ENCODE measurements around the gene GGT6. TPM values are rescaled to one million over a fixed set of nuclear protein-coding genes. Genes with fewer than 3 reads are reported as not detected.

The GGT6 gene
- polyA plus RNA-seq, 1 donor (not counting 4 experiments of a cell fraction or from before 2014, with no cell fraction given): 0.93 TPM

DNA sequence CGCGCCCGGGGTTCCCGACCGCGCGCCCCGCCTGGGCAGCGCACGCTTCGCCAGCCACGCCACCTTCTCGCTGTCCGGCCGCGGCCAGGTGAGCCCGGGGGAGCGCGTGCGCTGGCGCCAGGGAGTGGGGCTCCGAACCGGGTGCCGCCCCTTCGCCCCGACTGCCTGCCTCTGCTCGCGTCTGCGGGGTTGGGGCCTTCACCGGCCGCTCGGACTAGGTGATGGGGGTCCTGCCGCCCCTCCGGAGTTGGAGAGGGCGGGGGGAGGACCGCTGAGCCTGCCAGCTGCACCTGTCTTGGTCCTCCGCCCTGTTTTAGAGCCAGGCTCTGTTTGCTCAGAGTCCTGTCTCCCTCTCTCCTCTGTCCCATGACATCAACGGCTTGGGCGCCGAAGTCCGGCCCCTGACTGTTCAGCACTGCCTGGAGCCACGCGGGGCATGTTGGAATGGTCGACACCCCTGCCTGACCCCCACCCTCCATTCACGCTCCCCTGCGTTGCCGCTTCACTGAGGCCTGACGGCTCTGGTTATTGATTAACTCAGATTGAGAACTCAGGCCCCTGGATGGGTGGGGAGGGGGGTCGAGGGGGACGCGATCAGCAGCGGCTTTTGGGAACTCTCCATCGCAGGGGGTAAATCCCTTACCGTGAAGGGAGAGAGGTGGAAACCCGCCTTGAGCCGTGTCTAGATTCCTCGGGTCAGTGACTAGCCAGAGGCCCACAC, 24.7 kb upstream of the GGT6 start:
- DNase-seq (ENCODE audit: low read depth, low spot score): no peak
- Histone ChIP-seq H4K20me1 (ENCODE audit: control insufficient read depth, extremely low read depth, insufficient read depth, low read length) (no peaks in the 10 kb centered on the region), H3K36me3 (ENCODE audit: control insufficient read depth in 2 of 2, extremely low read depth in 1 of 2, insufficient read depth in 2 of 2, low read length in 2 of 2) (no peaks in the 10 kb centered on the region), H3K27me3 (ENCODE audit: control insufficient read depth, extremely low read depth, insufficient read depth, low read length) (peaks cover 73% of the 10 kb centered on the region), H3K9ac (ENCODE audit: control insufficient read depth, extremely low read depth, insufficient read depth, low read length) (no peak overlapping the region), H3K9me1 (ENCODE audit: control insufficient read depth, extremely low read depth, insufficient read depth, low read length) (no peaks in the 10 kb centered on the region), H3K4me1 (ENCODE audit: control insufficient read depth, extremely low read depth, insufficient read depth, low read length) (peaks cover 4% of the 10 kb centered on the region), H3K27ac (ENCODE audit: control insufficient read depth, insufficient read depth, low read length) (no peak overlapping the region), H3K4me2 (ENCODE audit: control insufficient read depth, extremely low read depth, insufficient read depth, low read depth, low read length) (no peak overlapping the region), H3K4me3 (ENCODE audit: control insufficient read depth in 2 of 3, extremely low read depth in 1 of 3, insufficient read depth in 2 of 3, low read depth in 1 of 3, low read length in 3 of 3) (no peak overlapping the region), H3K79me2 (ENCODE audit: control insufficient read depth, insufficient read depth, low read length) (no peaks in the 10 kb centered on the region), H2AFZ (ENCODE audit: control insufficient read depth, low read length) (no peak overlapping the region), H3K9me3 (ENCODE audit: control insufficient read depth, low read depth, low read length) (no peaks in the 10 kb centered on the region)
- TF ChIP-seq, protein P1, sequence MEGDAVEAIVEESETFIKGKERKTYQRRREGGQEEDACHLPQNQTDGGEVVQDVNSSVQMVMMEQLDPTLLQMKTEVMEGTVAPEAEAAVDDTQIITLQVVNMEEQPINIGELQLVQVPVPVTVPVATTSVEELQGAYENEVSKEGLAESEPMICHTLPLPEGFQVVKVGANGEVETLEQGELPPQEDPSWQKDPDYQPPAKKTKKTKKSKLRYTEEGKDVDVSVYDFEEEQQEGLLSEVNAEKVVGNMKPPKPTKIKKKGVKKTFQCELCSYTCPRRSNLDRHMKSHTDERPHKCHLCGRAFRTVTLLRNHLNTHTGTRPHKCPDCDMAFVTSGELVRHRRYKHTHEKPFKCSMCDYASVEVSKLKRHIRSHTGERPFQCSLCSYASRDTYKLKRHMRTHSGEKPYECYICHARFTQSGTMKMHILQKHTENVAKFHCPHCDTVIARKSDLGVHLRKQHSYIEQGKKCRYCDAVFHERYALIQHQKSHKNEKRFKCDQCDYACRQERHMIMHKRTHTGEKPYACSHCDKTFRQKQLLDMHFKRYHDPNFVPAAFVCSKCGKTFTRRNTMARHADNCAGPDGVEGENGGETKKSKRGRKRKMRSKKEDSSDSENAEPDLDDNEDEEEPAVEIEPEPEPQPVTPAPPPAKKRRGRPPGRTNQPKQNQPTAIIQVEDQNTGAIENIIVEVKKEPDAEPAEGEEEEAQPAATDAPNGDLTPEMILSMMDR (optimal IDR thresholded peaks at IDR 0.05 in 1 of 3, IDR thresholded peaks at IDR 0.05 in 1 of 3, conservative IDR thresholded peaks at IDR 0.05 in 1 of 3; ENCODE audit: extremely low read depth in 1 of 3, insufficient read depth in 2 of 3, low read length in 3 of 3): no peak
- no peak for TF ChIP-seq EZH2 (IDR thresholded peaks at IDR 0.05; ENCODE audit: low read length)
- FAIRE-seq: no peak
- dilution Hi-C loops (cut with MboI; ENCODE audit: extremely low pct_ligation_motif_present, low sequenced_read_pairs): no loop called here

DNA sequence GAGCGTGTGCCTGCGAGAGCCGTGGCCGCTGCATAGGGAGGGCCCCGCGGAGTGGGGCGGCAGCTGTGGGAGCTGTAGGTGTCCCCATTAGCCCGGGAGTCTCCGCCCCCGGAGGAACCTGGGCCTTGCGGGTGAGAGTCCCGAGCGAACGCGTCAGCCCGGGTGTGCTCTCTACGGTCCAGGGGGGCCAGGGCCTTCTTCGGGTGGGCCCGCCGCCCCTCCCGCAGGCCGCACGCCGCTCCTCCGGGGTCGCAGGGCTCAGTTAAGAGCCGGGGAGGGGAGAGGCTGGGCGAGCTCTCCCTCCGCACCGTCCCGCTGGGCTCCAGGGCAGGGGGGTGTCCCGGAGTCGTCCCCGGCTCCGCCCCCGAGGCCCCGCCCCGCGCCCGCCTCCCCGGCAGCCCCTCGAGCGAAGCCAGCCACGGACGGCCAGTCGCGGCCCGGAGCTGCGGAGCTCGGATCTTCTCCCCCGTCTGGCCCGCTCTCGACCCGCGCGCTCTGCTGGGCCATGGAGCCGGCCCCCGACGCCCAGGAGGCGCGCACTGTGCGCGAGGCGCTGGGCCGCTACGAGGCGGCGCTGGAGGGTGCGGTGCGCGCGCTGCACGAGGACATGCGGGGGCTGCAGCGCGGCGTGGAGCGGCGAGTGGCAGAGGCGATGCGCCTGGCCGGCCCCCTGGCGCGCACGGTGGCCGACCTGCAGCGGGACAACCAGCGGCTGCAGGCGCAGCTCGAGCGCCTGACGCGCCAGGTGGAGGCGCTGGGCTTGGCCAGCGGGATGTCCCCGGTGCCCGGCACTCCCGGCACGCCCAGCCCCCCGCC, 23.9 kb upstream of the GGT6 start, which contains the start of gene SMTNL2:
TSS of gene SMTNL2 (plus strand) at position 429 of the 816 bp plus-strand sequence. CDS start at position 506, 77 bp downstream.
- TF ChIP-seq EZH2 (IDR thresholded peaks at IDR 0.05; ENCODE audit: low read length): peak; percentile 49
- TF ChIP-seq, protein P1 (optimal IDR thresholded peaks at IDR 0.05 in 1 of 3, IDR thresholded peaks at IDR 0.05 in 1 of 3, conservative IDR thresholded peaks at IDR 0.05 in 1 of 3; ENCODE audit: extremely low read depth in 1 of 3, insufficient read depth in 2 of 3, low read length in 3 of 3): no peak
- Histone ChIP-seq H3K27ac (ENCODE audit: control insufficient read depth, insufficient read depth, low read length) (no peak within 1 kb of the TSS), H3K4me2 (ENCODE audit: control insufficient read depth, extremely low read depth, insufficient read depth, low read depth, low read length) (no peak within 1 kb of the TSS), H3K9me1 (ENCODE audit: control insufficient read depth, extremely low read depth, insufficient read depth, low read length) (peaks cover 2% of the 10 kb centered on the region), H3K79me2 (ENCODE audit: control insufficient read depth, insufficient read depth, low read length) (no peaks in the 10 kb centered on the region), H3K4me3 (ENCODE audit: control insufficient read depth in 2 of 3, extremely low read depth in 1 of 3, insufficient read depth in 2 of 3, low read depth in 1 of 3, low read length in 3 of 3) (no peak within 1 kb of the TSS), H3K9ac (ENCODE audit: control insufficient read depth, extremely low read depth, insufficient read depth, low read length) (no peak within 1 kb of the TSS), H3K4me1 (ENCODE audit: control insufficient read depth, extremely low read depth, insufficient read depth, low read length) (peaks cover 12% of the 10 kb centered on the region), H4K20me1 (ENCODE audit: control insufficient read depth, extremely low read depth, insufficient read depth, low read length) (no peaks in the 10 kb centered on the region), H3K27me3 (ENCODE audit: control insufficient read depth, extremely low read depth, insufficient read depth, low read length) (peaks cover 71% of the 10 kb centered on the region), H2AFZ (ENCODE audit: control insufficient read depth, low read length) (no peak within 1 kb of the TSS), H3K9me3 (ENCODE audit: control insufficient read depth, low read depth, low read length) (no peaks in the 10 kb centered on the region), H3K36me3 (ENCODE audit: control insufficient read depth in 2 of 2, extremely low read depth in 1 of 2, insufficient read depth in 2 of 2, low read length in 2 of 2) (no peaks in the 10 kb centered on the region)
- FAIRE-seq: no peak
- dilution Hi-C loops (cut with MboI; ENCODE audit: extremely low pct_ligation_motif_present, low sequenced_read_pairs): no loop called here
- no peak for DNase-seq (ENCODE audit: low read depth, low spot score)

Data from keratinocyte (primary cell).